Heart right ventricle (tissue), 16 donors: Measurements from ENCODE around the gene CITED4. TPM values are rescaled to one million over a fixed set of nuclear protein-coding genes. Genes with fewer than 3 reads are reported as not detected.
"Not testable (repeated sequence)": the region's sequence is repeated elsewhere in the genome, so short reads cannot be mapped to it uniquely, and the experiment has no call there.

Experiments
- ATAC-seq, 8 donors: fragments of 200-7000 bp; cut with Tn5 transposase; one replicate each; pipeline ENCODE4 v1.9.1; 2020; ENCODE audit warnings: mild to moderate bottlenecking in 8 of 8, moderate library complexity in 8 of 8, moderate number of reproducible peaks in 1 of 8
- DNase-seq, 2 donors: peaks; one replicate each; pipeline ENCODE4 v3.0.0-alpha.2; 2020
- H3K27ac ChIP-seq, 10 donors: fragments of 200-600 bp; sonication (generic) in 2 of 10; one replicate each; pipeline versions ENCODE4 v1.5.0 to v1.8.0; 2020 to 2022; ENCODE audit warnings: mild to moderate bottlenecking in 3 of 10
- H3K27me3 ChIP-seq, 7 donors: fragments of 200-600 bp; one replicate each; pipeline ENCODE4 v1.8.0; 2021 to 2022; ENCODE audit warnings: mild to moderate bottlenecking in 2 of 7
- H3K36me3 ChIP-seq, 9 donors: fragments of 200-600 bp; sonication (generic) in 1 of 9; one replicate each; pipeline versions ENCODE4 v1.5.0 to v1.8.0; 2020 to 2022; ENCODE audit warnings: mild to moderate bottlenecking in 2 of 9
- H3K4me1 ChIP-seq, 9 donors: fragments of 200-600 bp; sonication (generic) in 1 of 9; one replicate each; pipeline versions ENCODE4 v1.5.0 to v1.8.0; 2020 to 2022; ENCODE audit warnings: mild to moderate bottlenecking in 4 of 9
- H3K4me3 ChIP-seq, 10 donors: fragments of 200-600 bp; sonication (generic) in 2 of 10; one replicate each; pipeline versions ENCODE4 v1.5.0 to v1.8.0; 2020 to 2022; ENCODE audit warnings: mild to moderate bottlenecking in 7 of 10, moderate library complexity in 2 of 10
- H3K9me3 ChIP-seq, 11 donors: fragments of 200-600 bp in 10 of 11; sonication (generic) in 2 of 11; one replicate each; pipeline versions ENCODE4 v1.5.0 to v1.8.0; 2013 to 2022; ENCODE audit warnings: mild to moderate bottlenecking in 2 of 11, control low read depth in 1 of 11, moderate library complexity in 1 of 11
- WGBS, 2 donors: extraction: QIAGEN DNeasy Blood & Tissue Kit; methylation state at CpG; one replicate each; pipeline ENCODE4 v1.1.7; 2013; ENCODE audit warnings: inconsistent platforms in 1 of 2; 5-methylcytosine and 5-hydroxymethylcytosine counted together
- intact Hi-C, 10 donors: fragments of 100-400 bp; cut with DNase I; formaldehyde crosslinking; loops; one replicate each; pipeline versions ENCODE4 v1.11.1 to v1.14.2; 2022
- polyA plus RNA-seq, 2 donors: library from polyadenylated mRNA; stranded (reverse); fragments of 200-250 nt; gene quantifications; one replicate each; pipeline ENCODE4 v1.2.3, GENCODE V29; 2013
- total RNA-seq, 10 donors: library from RNA; stranded (reverse); fragmentation: NEBNext Ultra II Directional in 3 of 10; extraction: Animal tissue kit (Norgen Biotek cat#: 25700) in 3 of 10; gene quantifications; one replicate each; pipeline versions ENCODE4 v1.2.1 to v1.2.4, GENCODE V29; 2021 to 2023
- TF ChIP-seq, protein P1 (sequence below), 9 donors: fragments of 200-600 bp; sonication (generic) in 2 of 9; IDR thresholded peaks; one replicate each; pipeline versions ENCODE4 v1.5.0 to v1.8.0; 2021 to 2022; ENCODE audit warnings: antibody characterized with exemption in 9 of 9, mild to moderate bottlenecking in 5 of 9, moderate library complexity in 1 of 9
- donor health status: Arrhythmogenic right ventricular cardiomyopathy.
- donor health status: ischemic (EF 13 %, LVEDD 7.1; RV severe dilation, severe dysfunction).
- donor health status: healthy with polysubstance abuse.
- donor health status: DM: no; HTN: yes; CAD: no.
- donor health status: DM: no; HTN: no; CAD: no.
- donor health status: ischemic (EF 25% LVEDD 6.9; RV normal size, moderate dysfunction).
- donor health status: ischemic (EF 25% LVEDD 5.7; RV mildly dilated, moderate dysfunction).
- donor health status: healthy.
- donor health status: DM: yes; HTN: yes; CAD: no.
- donor health status: Ischemic cardiomyopathy.
- donor health status: ischemic (EF 35%, LVEDD 5.7; RV mildly dilated, moderate dysfunction).
- donor health status: nonischemic (EF 11% LVEDD 7.7; RV severe dilation, severe dysfunction).
- donor health status: DM: yes; HTN: yes; CAD: no.
- donor health status: PGD.
- donor health status: ischemic (EF 29% LVEDD 5.4; RV normal size, mild dysfunction).
- donor health status: nonischemic (EF 23%, LVEDD 6.1; RV moderate dilation, normal function).

CITED4 gene
- total and polyA plus RNA-seq, 12 donors, result 6.1 to 88.8 (median 25.8) TPM

DNA sequence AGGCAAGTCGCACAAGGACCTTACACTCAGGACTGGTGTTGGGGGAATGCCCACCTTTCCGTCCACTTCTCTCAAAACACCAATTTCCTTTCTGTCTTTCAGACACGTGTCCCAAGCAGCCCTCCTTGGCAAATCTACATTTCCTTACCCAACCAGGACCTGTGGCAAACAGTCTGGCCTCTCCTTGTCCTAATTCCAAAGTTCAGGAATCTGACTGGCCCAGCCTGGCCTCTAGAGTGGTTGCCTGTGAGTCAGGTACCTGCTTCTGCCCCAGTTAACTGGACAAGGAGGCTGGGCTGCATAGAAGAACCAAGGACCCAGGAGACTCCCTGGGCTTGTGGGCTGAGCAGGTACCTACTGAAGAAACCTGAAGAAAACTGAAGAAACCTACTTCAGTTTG, 34.3 kb upstream of the CITED4 start:
- WGBS, 2 donors, result 87 to 90% methylated on average over 3 of the region's 3 CpGs
- TF ChIP-seq, protein P1, sequence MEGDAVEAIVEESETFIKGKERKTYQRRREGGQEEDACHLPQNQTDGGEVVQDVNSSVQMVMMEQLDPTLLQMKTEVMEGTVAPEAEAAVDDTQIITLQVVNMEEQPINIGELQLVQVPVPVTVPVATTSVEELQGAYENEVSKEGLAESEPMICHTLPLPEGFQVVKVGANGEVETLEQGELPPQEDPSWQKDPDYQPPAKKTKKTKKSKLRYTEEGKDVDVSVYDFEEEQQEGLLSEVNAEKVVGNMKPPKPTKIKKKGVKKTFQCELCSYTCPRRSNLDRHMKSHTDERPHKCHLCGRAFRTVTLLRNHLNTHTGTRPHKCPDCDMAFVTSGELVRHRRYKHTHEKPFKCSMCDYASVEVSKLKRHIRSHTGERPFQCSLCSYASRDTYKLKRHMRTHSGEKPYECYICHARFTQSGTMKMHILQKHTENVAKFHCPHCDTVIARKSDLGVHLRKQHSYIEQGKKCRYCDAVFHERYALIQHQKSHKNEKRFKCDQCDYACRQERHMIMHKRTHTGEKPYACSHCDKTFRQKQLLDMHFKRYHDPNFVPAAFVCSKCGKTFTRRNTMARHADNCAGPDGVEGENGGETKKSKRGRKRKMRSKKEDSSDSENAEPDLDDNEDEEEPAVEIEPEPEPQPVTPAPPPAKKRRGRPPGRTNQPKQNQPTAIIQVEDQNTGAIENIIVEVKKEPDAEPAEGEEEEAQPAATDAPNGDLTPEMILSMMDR (IDR thresholded peaks at IDR 0.05), result no peak
- no peak overlapping the region for H3K27ac ChIP-seq
- DNase-seq, result no peak
- no peak for ATAC-seq
- peaks cover 0 to 10% (median 0%) of the 10 kb centered on the region in 9 donors for H3K4me1 ChIP-seq
- intact Hi-C loops, result no loop called here
- peaks cover 0 to 27% (median 12%) of the 10 kb centered on the region in 11 donors for H3K9me3 ChIP-seq
- no peaks in the 10 kb centered on the region for H3K36me3 ChIP-seq
- no peak overlapping the region for H3K4me3 ChIP-seq
- H3K27me3 ChIP-seq, result no peaks in the 10 kb centered on the region

DNA sequence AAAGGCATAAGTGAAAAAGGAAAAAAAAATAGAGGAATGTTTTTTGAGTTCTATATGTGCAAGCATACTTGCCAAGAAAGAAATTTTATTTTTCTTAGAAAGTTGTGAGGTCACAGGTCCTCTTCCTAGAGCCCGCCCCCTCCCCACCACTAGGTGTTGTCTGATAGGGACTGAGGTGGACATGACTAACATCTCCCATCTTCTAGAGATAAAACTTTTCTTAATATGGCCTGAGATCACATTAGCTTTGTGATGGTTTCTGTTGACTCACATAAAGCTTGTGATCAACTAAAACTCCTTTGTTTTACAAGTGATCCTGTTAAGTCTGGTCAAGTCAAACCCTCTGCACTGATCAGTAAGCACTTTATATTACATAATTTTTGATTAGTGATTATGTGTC, 33.4 kb upstream of the CITED4 start:
- WGBS, 2 donors, result 68 to 96% methylated on average over 1 of the region's 1 CpG

DNA sequence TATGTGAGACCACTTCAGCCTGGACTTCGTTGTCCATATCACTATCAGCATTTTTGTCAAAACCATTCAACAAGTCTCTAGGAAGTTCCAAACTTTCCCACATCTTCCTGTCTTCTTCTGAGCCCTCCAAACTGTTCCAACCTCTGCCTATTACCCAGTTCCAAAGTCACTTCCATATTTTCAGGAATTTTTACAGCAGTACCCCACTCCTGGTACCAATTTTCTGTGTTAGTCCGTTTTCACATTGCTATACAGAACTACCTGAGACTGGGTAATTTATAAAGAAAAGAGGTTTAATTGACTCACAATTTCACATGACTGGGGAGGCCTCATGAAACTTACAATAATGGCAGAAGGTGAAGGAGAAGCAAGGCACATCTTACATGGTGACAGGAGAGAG, 32.7 kb upstream of the CITED4 start:
- H3K36me3 ChIP-seq, H3K4me1 ChIP-seq, intact Hi-C loops, H3K4me3 ChIP-seq, DNase-seq, H3K27ac ChIP-seq, ATAC-seq, H3K27me3 ChIP-seq: not testable (repeated sequence)
- H3K9me3 ChIP-seq, result peaks cover 0 to 27% (median 12%) of the 10 kb centered on the region in 11 donors
- 83 to 87% methylated on average over 2 of the region's 2 CpGs for WGBS, 2 donors

More for the DNA sequence above, 33.4 kb upstream of the CITED4 start:
- DNase-seq (no peak), ATAC-seq (no peak)
- H3K4me3 ChIP-seq, result no peak overlapping the region
- intact Hi-C loops, result no loop called here
- H3K4me1 ChIP-seq, result peaks cover 0 to 10% (median 0%) of the 10 kb centered on the region in 9 donors
- H3K36me3 ChIP-seq, result no peaks in the 10 kb centered on the region
- TF ChIP-seq, protein P1 (IDR thresholded peaks at IDR 0.05), result no peak
- peaks cover 0 to 27% (median 12%) of the 10 kb centered on the region in 11 donors for H3K9me3 ChIP-seq
- no peaks in the 10 kb centered on the region for H3K27me3 ChIP-seq
- H3K27ac ChIP-seq, result no peak overlapping the region

DNA sequence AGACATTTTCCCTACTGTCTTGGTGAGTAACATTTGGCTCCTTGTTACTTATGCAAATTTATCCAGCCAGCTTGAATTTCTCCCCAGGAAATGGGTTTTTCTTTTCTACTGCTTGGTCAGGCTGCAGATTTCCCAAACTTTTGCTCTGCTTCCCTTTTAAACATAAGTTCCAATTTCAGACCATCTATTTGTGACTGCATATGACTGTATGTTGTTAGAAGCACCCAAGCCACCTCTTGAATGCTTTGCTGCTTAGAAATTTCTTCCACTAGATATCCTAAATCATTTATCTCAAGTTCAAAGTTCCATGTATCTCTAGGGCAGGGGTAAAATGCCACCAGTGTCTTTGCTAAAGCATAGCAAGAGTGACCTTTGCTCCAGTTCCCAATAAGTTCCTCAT, 32.3 kb upstream of the CITED4 start:
- Histone ChIP-seq H3K4me3 (no peak overlapping the region), H3K27me3 (no peaks in the 10 kb centered on the region), H3K4me1 (peaks cover 0 to 10% (median 0%) of the 10 kb centered on the region in 9 donors), H3K27ac (no peak overlapping the region), H3K36me3 (no peaks in the 10 kb centered on the region), H3K9me3 (peaks cover 0 to 27% (median 12%) of the 10 kb centered on the region in 11 donors)
- TF ChIP-seq, protein P1 (IDR thresholded peaks at IDR 0.05), result no peak
- DNase-seq, result no peak
- ATAC-seq, result no peak
- intact Hi-C loops, result no loop called here

DNA sequence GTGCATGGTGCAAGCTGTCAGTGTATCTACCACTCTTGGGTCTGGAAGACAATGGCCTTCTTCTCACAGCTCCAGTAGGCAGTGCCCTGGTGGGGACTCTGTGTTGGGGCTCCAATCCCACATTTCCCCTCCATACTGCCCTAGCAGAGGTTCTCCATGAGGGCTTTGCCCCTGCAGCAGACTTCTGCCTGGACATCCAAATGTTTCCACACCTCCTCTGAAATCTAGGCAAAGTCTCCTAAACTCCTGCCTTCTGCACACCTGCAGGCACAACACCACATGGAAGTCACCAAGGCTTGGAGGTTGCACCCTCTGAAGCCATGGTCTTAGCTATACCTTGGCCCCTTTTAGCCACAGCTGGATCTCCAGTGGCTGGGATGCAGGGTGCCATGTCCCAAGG, 31.8 kb upstream of the CITED4 start:
- no peak overlapping the region for H3K4me3 ChIP-seq
- no peaks in the 10 kb centered on the region for H3K27me3 ChIP-seq
- peaks cover 0 to 27% (median 12%) of the 10 kb centered on the region in 11 donors for H3K9me3 ChIP-seq
- no peak for ATAC-seq
- H3K36me3 ChIP-seq, result no peaks in the 10 kb centered on the region
- intact Hi-C loops, result no loop called here
- DNase-seq, result no peak
- no peak overlapping the region for H3K27ac ChIP-seq
- TF ChIP-seq, protein P1 (IDR thresholded peaks at IDR 0.05), result no peak
- peaks cover 0 to 9% (median 0%) of the 10 kb centered on the region in 9 donors for H3K4me1 ChIP-seq
